ENCODE data around the gene SPTLC2. TPM values are rescaled to one million over a fixed set of nuclear protein-coding genes. Genes with fewer than 3 reads are reported as not detected.

The SPTLC2 gene
- total RNA-seq, 1 experiment from 2014 or later: 68.4 TPM

GRCh38 chr14:77543637-77544334 lies 72.7 kb downstream of the SPTLC2 start:
- Histone ChIP-seq H2AFZ (no peak overlapping the region), H3K9me3 (ENCODE audit: insufficient read depth, low read depth) (no peaks in the 10 kb centered on the region), H3K9me2 (ENCODE audit: insufficient read depth) (no peaks in the 10 kb centered on the region), H3K27ac (no peak overlapping the region), H3K4me3 (no peak overlapping the region), H3K36me3 (ENCODE audit: low read depth) (peaks cover 21% of the 10 kb centered on the region; the same call in 1 of the 2 replicates), H4K20me1 (ENCODE audit: insufficient read depth) (no peaks in the 10 kb centered on the region), H3K79me2 (ENCODE audit: low read depth) (no peaks in the 10 kb centered on the region), H3K4me2 (no peak overlapping the region), H3F3A (ENCODE audit: insufficient read depth, low read depth) (no peaks in the 10 kb centered on the region; the same call in 1 of the 2 replicates), H3K27me3 (ENCODE audit: insufficient read depth, low read depth) (no peaks in the 10 kb centered on the region), H3K4me1 (replicated peaks; ENCODE audit: insufficient read depth) (no peaks in the 10 kb centered on the region)
- no TSS peak for BruUV-seq (replicated peaks)
- TF ChIP-seq EZH2 (IDR thresholded peaks at IDR 0.05; ENCODE audit: low read depth) (no peak), CTCF (conservative IDR thresholded peaks at IDR 0.05) (no peak)
- POLR2A ChIA-PET (ENCODE audit: unreplicated experiment): interaction anchor here (0.7 kb wide), 1 partner anchor 882 kb away, joined by 4 read pairs; no protein-coding TSS in a partner anchor
- intact Hi-C loops (cut with micrococcal nuclease; ENCODE audit: unreplicated experiment): no loop called here
- no peak for DNase-seq
- CTCF ChIA-PET: no interaction called here

GRCh38 chr14:77543240-77543551 lies 73.2 kb downstream of the SPTLC2 start:
- CTCF ChIA-PET: interaction anchor here (0.6 kb wide), 1 partner anchor 272 kb away, joined by 7 read pairs; no protein-coding TSS in a partner anchor
- BruUV-seq (replicated peaks): no TSS peak
- TF ChIP-seq CTCF (conservative IDR thresholded peaks at IDR 0.05) (no peak), EZH2 (IDR thresholded peaks at IDR 0.05; ENCODE audit: low read depth) (no peak)

GRCh38 chr14:77542421-77543239 lies 73.8 kb downstream of the SPTLC2 start:
- Histone ChIP-seq H3K27ac (no peak overlapping the region), H3K9me2 (ENCODE audit: insufficient read depth) (no peaks in the 10 kb centered on the region), H3F3A (ENCODE audit: insufficient read depth, low read depth) (no peaks in the 10 kb centered on the region; the same call in 1 of the 2 replicates), H3K4me1 (replicated peaks; ENCODE audit: insufficient read depth) (no peaks in the 10 kb centered on the region), H4K20me1 (ENCODE audit: insufficient read depth) (0 out of 2 replicates have a peak, but pooled peaks cover 3% of the 10 kb centered on the region), H3K4me3 (no peak overlapping the region), H3K4me2 (no peak overlapping the region), H2AFZ (no peak overlapping the region), H3K36me3 (ENCODE audit: low read depth) (peaks cover 13% of the 10 kb centered on the region; the same call in 1 of the 2 replicates), H3K27me3 (ENCODE audit: insufficient read depth, low read depth) (no peaks in the 10 kb centered on the region), H3K79me2 (ENCODE audit: low read depth) (no peaks in the 10 kb centered on the region), H3K9me3 (ENCODE audit: insufficient read depth, low read depth) (no peaks in the 10 kb centered on the region)
- BruUV-seq (replicated peaks): no TSS peak
- intact Hi-C loops (cut with micrococcal nuclease; ENCODE audit: unreplicated experiment): no loop called here
- DNase-seq: no peak
- CTCF ChIA-PET: interaction anchor here (0.6 kb wide), 2 partner anchors 222 to 272 kb away, joined by 7 to 24 read pairs; partner anchors contain the start of genes GSTZ1 and POMT2
- POLR2A ChIA-PET (ENCODE audit: unreplicated experiment): no interaction called here
- no peak for TF ChIP-seq EZH2 (IDR thresholded peaks at IDR 0.05; ENCODE audit: low read depth)
- TF ChIP-seq CTCF (conservative IDR thresholded peaks at IDR 0.05): no peak

More at GRCh38 chr14:77543240-77543551, 73.2 kb downstream of the SPTLC2 start:
- no peak overlapping the region for H2AFZ ChIP-seq
- H3K4me3 ChIP-seq: no peak overlapping the region
- H3K4me1 ChIP-seq (replicated peaks; ENCODE audit: insufficient read depth): no peaks in the 10 kb centered on the region
- no peak for DNase-seq
- no peaks in the 10 kb centered on the region for H3K9me3 ChIP-seq (ENCODE audit: insufficient read depth, low read depth)
- H3K27ac ChIP-seq: no peak overlapping the region
- no peaks in the 10 kb centered on the region for H3K9me2 ChIP-seq (ENCODE audit: insufficient read depth)
- POLR2A ChIA-PET (ENCODE audit: unreplicated experiment): no interaction called here
- no peaks in the 10 kb centered on the region for H3K79me2 ChIP-seq (ENCODE audit: low read depth)
- intact Hi-C loops (cut with micrococcal nuclease; ENCODE audit: unreplicated experiment): no loop called here
- 0 out of 2 replicates have a peak, but pooled peaks cover under 1% of the 10 kb centered on the region for H4K20me1 ChIP-seq (ENCODE audit: insufficient read depth)
- no peak overlapping the region for H3K4me2 ChIP-seq
- peaks cover 15% of the 10 kb centered on the region; the same call in 1 of the 2 replicates for H3K36me3 ChIP-seq (ENCODE audit: low read depth)
- no peaks in the 10 kb centered on the region; the same call in 1 of the 2 replicates for H3F3A ChIP-seq (ENCODE audit: insufficient read depth, low read depth)
- no peaks in the 10 kb centered on the region for H3K27me3 ChIP-seq (ENCODE audit: insufficient read depth, low read depth)

All from PC-9 (cell line).